Fibroblast of skin of right biceps (primary cell): ENCODE results near the gene TPH2.
A peak's percentile ranks its signal among the peaks of the same experiment; 100 is the strongest.

Experiments used
- DNase-seq: peaks from one replicate; pipeline ENCODE4 v3.0.0-alpha.2; 2013

Gene TPH2

GRCh38 chr12:72037006-72037795, 98.6 kb downstream of the TPH2 start:
- DNase-seq, result no peak

GRCh38 chr12:72041811-72042210, 103.2 kb downstream of the TPH2 start:
- no peak for DNase-seq

- DNase-seq, result peak; percentile 24
These were observed 115.0 kb downstream of the TPH2 start for GRCh38 chr12:72053604-72054003.

- DNase-seq, result no peak
These were observed 115.9 kb downstream of the TPH2 start for GRCh38 chr12:72054511-72054910.

GRCh38 chr12:72057330-72057914, 118.8 kb downstream of the TPH2 start:
- peak; percentile 68 for DNase-seq

- no peak for DNase-seq
These were observed 124.4 kb downstream of the TPH2 start for GRCh38 chr12:72063073-72063472.

- no peak for DNase-seq
These were observed 132.4 kb downstream of the TPH2 start for GRCh38 chr12:72071030-72071429.

- no peak for DNase-seq
These were observed 134.1 kb downstream of the TPH2 start for GRCh38 chr12:72072592-72073212.

- no peak for DNase-seq
These were observed 135.4 kb downstream of the TPH2 start for GRCh38 chr12:72074065-72074464.

- DNase-seq, result peak; percentile 13
These were observed 136.3 kb downstream of the TPH2 start for GRCh38 chr12:72074956-72075355.

- no peak for DNase-seq
These were observed 136.8 kb downstream of the TPH2 start for GRCh38 chr12:72075401-72075800.

GRCh38 chr12:72075891-72076557, 137.4 kb downstream of the TPH2 start:
- no peak for DNase-seq

- no peak for DNase-seq
These were observed 137.9 kb downstream of the TPH2 start for GRCh38 chr12:72076558-72076915.

- DNase-seq, result no peak
These were observed 138.6 kb downstream of the TPH2 start for GRCh38 chr12:72077111-72077820.

GRCh38 chr12:72081777-72082176, 143.1 kb downstream of the TPH2 start:
- DNase-seq, result no peak
